Calu3 (cell line): ENCODE measurements around the gene SNX25. TPM values are rescaled to one million over a fixed set of nuclear protein-coding genes. Genes with fewer than 3 reads are reported as not detected.

Experiments
- BruUV-seq: library from RNA; stranded (reverse); fragments of 400-500 nt; replicated peaks from 2 replicates; lab custom pipeline; 2021; lab: Mats Ljungman, UMichigan
- CTCF ChIA-PET: fragments of 300-600 bp; sonication (Branson Sonifier 250); formaldehyde crosslinking; loops from one replicate; lab custom pipeline; 2022; ENCODE audit warnings: antibody characterized with exemption; lab: Charles Lee
- DNase-seq: peaks from one replicate; pipeline ENCODE4 v3.0.0; 2022
- H3K27ac Mint-ChIP-seq: one replicate; pipeline ENCODE4 v1.8.0; 2022; ENCODE audit warnings: mixed read lengths; ENCODE audit not compliant: unreplicated experiment
- H3K27me3 Mint-ChIP-seq: one replicate; pipeline ENCODE4 v1.8.0; 2022; ENCODE audit warnings: mixed read lengths; ENCODE audit not compliant: unreplicated experiment
- H3K36me3 Mint-ChIP-seq: one replicate; pipeline ENCODE4 v1.8.0; 2022; ENCODE audit warnings: mild to moderate bottlenecking, moderate library complexity, mixed read lengths; ENCODE audit not compliant: insufficient read depth, unreplicated experiment
- H3K4me1 Mint-ChIP-seq: one replicate; pipeline ENCODE4 v1.8.0; 2022; ENCODE audit warnings: mild to moderate bottlenecking, low read depth, mixed read lengths; ENCODE audit not compliant: unreplicated experiment
- H3K4me3 Mint-ChIP-seq: one replicate; pipeline ENCODE4 v1.8.0; 2022; ENCODE audit warnings: mild to moderate bottlenecking, low read depth, moderate library complexity, mixed read lengths; ENCODE audit not compliant: unreplicated experiment
- H3K9me3 Mint-ChIP-seq: one replicate; pipeline ENCODE4 v1.8.0; 2022; ENCODE audit warnings: low read depth, mixed read lengths; ENCODE audit not compliant: unreplicated experiment
- CTCF ChIP-seq: fragments of 200-600 bp; IDR thresholded peaks from one replicate; pipeline ENCODE4 v1.8.0; 2022; ENCODE audit warnings: antibody characterized with exemption; ENCODE audit not compliant: unreplicated experiment
- intact Hi-C: fragments of 100-400 bp; cut with micrococcal nuclease; formaldehyde crosslinking; loops from one replicate; pipeline ENCODE4 v1.10.0; 2022; ENCODE audit not compliant: unreplicated experiment
- total RNA-seq: library from RNA; stranded (reverse); gene quantifications from 2 replicates; pipeline ENCODE4 v1.2.3, GENCODE V29; 2022

The SNX25 gene
- total RNA-seq, 1 experiment from 2014 or later: 16.1 TPM

- Mint-ChIP-seq H3K27ac (no peak overlapping the region), H3K4me1 (no peaks in the 10 kb centered on the region), H3K9me3 (no peaks in the 10 kb centered on the region), H3K36me3 (no peaks in the 10 kb centered on the region), H3K4me3 (no peak overlapping the region), H3K27me3 (no peaks in the 10 kb centered on the region)
- CTCF ChIA-PET: interaction anchor here (0.7 kb wide), 1 partner anchor 97 kb away, joined by 7 read pairs; no protein-coding TSS in a partner anchor
- no peak for DNase-seq
- no peak for TF ChIP-seq CTCF
- no TSS peak for BruUV-seq
- intact Hi-C loops: no loop called here
Observed at GRCh38 chr4:185369731-185370130, 160.3 kb downstream of the SNX25 start.

- Mint-ChIP-seq H3K4me1 (no peaks in the 10 kb centered on the region), H3K4me3 (no peak overlapping the region), H3K36me3 (no peaks in the 10 kb centered on the region), H3K27ac (no peak overlapping the region), H3K9me3 (no peaks in the 10 kb centered on the region), H3K27me3 (no peaks in the 10 kb centered on the region)
- DNase-seq: no peak
- intact Hi-C loops: no loop called here
- BruUV-seq: no TSS peak
- no peak for TF ChIP-seq CTCF
- CTCF ChIA-PET: interaction anchor here (0.8 kb wide), 1 partner anchor 9 kb away, joined by 3 read pairs; no protein-coding TSS in a partner anchor
Observed at GRCh38 chr4:185370268-185370949, 161.0 kb downstream of the SNX25 start.

GRCh38 chr4:185371702-185372101 is 162.3 kb downstream of the SNX25 start:
- H3K36me3 Mint-ChIP-seq: no peaks in the 10 kb centered on the region
- H3K9me3 Mint-ChIP-seq: no peaks in the 10 kb centered on the region
- TF ChIP-seq CTCF: no peak
- H3K4me1 Mint-ChIP-seq: no peaks in the 10 kb centered on the region
- no peak for DNase-seq
- no peak overlapping the region for H3K4me3 Mint-ChIP-seq
- no TSS peak for BruUV-seq
- no peaks in the 10 kb centered on the region for H3K27me3 Mint-ChIP-seq
- no peak overlapping the region for H3K27ac Mint-ChIP-seq
- intact Hi-C loops: no loop called here
- CTCF ChIA-PET: no interaction called here

GRCh38 chr4:185374027-185374426 is 164.6 kb downstream of the SNX25 start:
- no peak overlapping the region for H3K4me3 Mint-ChIP-seq
- CTCF ChIA-PET: no interaction called here
- no peaks in the 10 kb centered on the region for H3K27me3 Mint-ChIP-seq
- H3K36me3 Mint-ChIP-seq: no peaks in the 10 kb centered on the region
- no TSS peak for BruUV-seq
- H3K4me1 Mint-ChIP-seq: no peaks in the 10 kb centered on the region
- H3K27ac Mint-ChIP-seq: no peak overlapping the region
- intact Hi-C loops: no loop called here
- no peaks in the 10 kb centered on the region for H3K9me3 Mint-ChIP-seq
- DNase-seq: no peak
- TF ChIP-seq CTCF: no peak
